ENCODE measurements around the gene SCYL2.

- TF ChIP-seq CTCF (conservative IDR thresholded peaks at IDR 0.05; ENCODE audit: low read depth, low read length) (no peak), EZH2 (IDR thresholded peaks at IDR 0.05; ENCODE audit: low read length, unreplicated experiment) (no peak)
These were observed 18.1 kb upstream of the SCYL2 start for GRCh38 chr12:100248886-100249285.
